ENCODE data around the gene DTNB. TPM values are rescaled to one million over a fixed set of nuclear protein-coding genes. Genes with fewer than 3 reads are reported as not detected.

DTNB gene
- total and polyA plus RNA-seq, 2 donors (not counting 1 experiment from before 2014, with no cell fraction given), result 25.7 to 37.3 TPM

DNA sequence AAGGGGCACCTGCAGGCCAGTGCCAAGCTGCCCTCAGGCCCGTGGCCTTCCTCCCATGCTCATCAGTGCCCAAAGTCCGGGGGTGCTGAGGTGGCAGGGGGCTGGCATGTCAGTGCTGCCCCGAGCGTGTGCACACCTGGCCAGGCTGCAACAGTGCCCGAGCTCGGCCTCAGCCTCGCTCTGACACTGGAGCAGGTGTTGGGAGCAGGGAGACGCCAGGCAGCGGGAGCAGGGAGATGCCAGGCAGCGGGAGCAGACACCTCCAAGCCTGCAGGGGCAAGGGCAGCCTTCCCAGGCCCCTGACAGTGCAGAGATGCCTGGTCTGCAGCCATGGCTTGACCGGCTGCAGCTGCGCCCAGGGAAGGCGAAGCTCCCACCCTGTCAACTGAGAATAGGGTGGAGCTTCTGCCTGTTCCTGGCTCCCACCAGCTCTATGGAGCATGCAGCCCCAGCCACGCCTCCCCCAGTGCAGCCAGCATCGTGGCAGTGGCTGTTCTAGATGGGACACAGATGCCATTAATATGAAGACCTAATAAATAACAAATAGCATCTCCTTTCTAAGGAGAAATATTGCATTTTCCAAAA lies 82.4 kb downstream of the DTNB start:
- H2AFZ ChIP-seq (ENCODE audit: insufficient read depth, low read depth, low read length, poor library complexity, severe bottlenecking), result no peak overlapping the region
- no peak overlapping the region for H3K4me3 Mint-ChIP-seq
- no peak for ATAC-seq (ENCODE audit: low read depth)
- H3K4me3 ChIP-seq (ENCODE audit: control extremely low read depth in 1 of 5, extremely low read depth in 1 of 5, insufficient read depth in 1 of 5, low read depth in 2 of 5, low read length in 4 of 5), result no peak overlapping the region
- intact Hi-C loops (cut with micrococcal nuclease), result no loop called here
- H3K27ac ChIP-seq (ENCODE audit: low read length in 2 of 2), result no peak overlapping the region
- no peaks in the 10 kb centered on the region for H4K20me1 ChIP-seq (ENCODE audit: control insufficient read depth, insufficient read depth, low read length, poor library complexity, severe bottlenecking)
- H3K4me1 ChIP-seq (ENCODE audit: control insufficient read depth in 2 of 2, insufficient read depth in 2 of 2, low read length in 2 of 2), result peaks cover 0 to 3% of the 10 kb centered on the region in 2 donors
- ChIA-PET CTCF (interaction anchor here (0.7 to 2.0 kb wide), 3 partner anchors 16 to 521 kb away, joined by 3 to 11 read pairs (median 4); no protein-coding TSS in a partner anchor), POLR2A (no interaction called here)
- no peaks in the 10 kb centered on the region for H3K27me3 ChIP-seq (replicated peaks in 1 of 4; ENCODE audit: control extremely low read depth in 1 of 4, control insufficient read depth in 3 of 4, insufficient read depth in 4 of 4, low read length in 3 of 4)
- TF ChIP-seq EZH2 (IDR thresholded peaks at IDR 0.05; ENCODE audit: borderline replicate concordance, insufficient read depth, low read depth, low read length, poor library complexity, severe bottlenecking), result no peak
- TF ChIP-seq, protein P1, sequence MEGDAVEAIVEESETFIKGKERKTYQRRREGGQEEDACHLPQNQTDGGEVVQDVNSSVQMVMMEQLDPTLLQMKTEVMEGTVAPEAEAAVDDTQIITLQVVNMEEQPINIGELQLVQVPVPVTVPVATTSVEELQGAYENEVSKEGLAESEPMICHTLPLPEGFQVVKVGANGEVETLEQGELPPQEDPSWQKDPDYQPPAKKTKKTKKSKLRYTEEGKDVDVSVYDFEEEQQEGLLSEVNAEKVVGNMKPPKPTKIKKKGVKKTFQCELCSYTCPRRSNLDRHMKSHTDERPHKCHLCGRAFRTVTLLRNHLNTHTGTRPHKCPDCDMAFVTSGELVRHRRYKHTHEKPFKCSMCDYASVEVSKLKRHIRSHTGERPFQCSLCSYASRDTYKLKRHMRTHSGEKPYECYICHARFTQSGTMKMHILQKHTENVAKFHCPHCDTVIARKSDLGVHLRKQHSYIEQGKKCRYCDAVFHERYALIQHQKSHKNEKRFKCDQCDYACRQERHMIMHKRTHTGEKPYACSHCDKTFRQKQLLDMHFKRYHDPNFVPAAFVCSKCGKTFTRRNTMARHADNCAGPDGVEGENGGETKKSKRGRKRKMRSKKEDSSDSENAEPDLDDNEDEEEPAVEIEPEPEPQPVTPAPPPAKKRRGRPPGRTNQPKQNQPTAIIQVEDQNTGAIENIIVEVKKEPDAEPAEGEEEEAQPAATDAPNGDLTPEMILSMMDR (IDR thresholded peaks at IDR 0.05), result no peak
- H3K27ac Mint-ChIP-seq, result no peak overlapping the region
- no peaks in the 10 kb centered on the region for H3K9me3 Mint-ChIP-seq (ENCODE audit: insufficient read depth)
- H3K79me2 ChIP-seq (ENCODE audit: control insufficient read depth, insufficient read depth, low read length), result no peaks in the 10 kb centered on the region
- H3K4me1 Mint-ChIP-seq, result peaks cover 8% of the 10 kb centered on the region
- 97% methylated on average over 13 of the region's 15 CpGs for WGBS (ENCODE audit: insufficient coverage)
- DNase-seq, result no peak
- H3K9ac ChIP-seq (ENCODE audit: low read length), result no peak overlapping the region
- no peaks in the 10 kb centered on the region for H3K36me3 ChIP-seq (replicated peaks in 1 of 2; ENCODE audit: control extremely low read depth in 1 of 2, control insufficient read depth in 1 of 2, extremely low read depth in 1 of 2, insufficient read depth in 2 of 2, low read length in 1 of 2)
- no peaks in the 10 kb centered on the region for H3K9me3 ChIP-seq (ENCODE audit: control extremely low read depth in 1 of 3, control insufficient read depth in 2 of 3, insufficient read depth in 1 of 3, low read length in 2 of 3)
- H3K4me2 ChIP-seq (replicated peaks; ENCODE audit: low read depth, low read length, poor library complexity, severe bottlenecking), result no peak overlapping the region
- H3K27me3 Mint-ChIP-seq, result no peaks in the 10 kb centered on the region

DNA sequence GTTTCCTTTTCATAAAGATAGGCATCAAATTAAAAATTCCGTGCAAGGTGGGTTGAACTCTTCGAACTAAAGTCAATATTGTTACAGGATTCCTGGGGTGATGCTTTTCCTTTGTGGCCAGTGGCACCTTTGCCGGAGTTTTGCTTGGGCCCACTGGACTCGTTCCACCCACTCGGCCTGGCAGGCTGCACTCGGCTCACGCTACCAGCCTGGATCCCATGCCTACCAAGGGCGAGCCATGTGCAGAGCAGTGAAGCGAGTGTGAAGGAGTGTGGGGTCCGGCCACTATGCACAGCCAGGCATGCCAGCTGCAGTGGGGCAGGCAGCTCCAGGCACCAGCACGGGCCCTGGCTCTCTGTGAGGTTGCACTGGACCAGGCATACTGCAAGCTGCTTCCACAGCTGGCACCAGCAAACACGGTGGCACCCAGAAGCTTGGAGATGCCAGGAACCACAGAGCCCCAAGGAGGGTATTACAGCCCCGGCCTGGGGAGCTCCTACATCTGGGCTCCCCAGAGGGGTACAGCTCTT lies 83.6 kb downstream of the DTNB start:
- no peak overlapping the region for H3K27ac Mint-ChIP-seq
- no peaks in the 10 kb centered on the region for H3K27me3 Mint-ChIP-seq
- H2AFZ ChIP-seq (ENCODE audit: insufficient read depth, low read depth, low read length, poor library complexity, severe bottlenecking), result no peak overlapping the region
- ATAC-seq (ENCODE audit: low read depth) (no peak), DNase-seq (no peak)
- ChIA-PET CTCF (interaction anchor here (0.6 kb wide), 1 partner anchor 96 kb away, joined by 3 read pairs; no protein-coding TSS in a partner anchor), POLR2A (no interaction called here)
- no peaks in the 10 kb centered on the region for H4K20me1 ChIP-seq (ENCODE audit: control insufficient read depth, insufficient read depth, low read length, poor library complexity, severe bottlenecking)
- no peak overlapping the region for H3K27ac ChIP-seq (ENCODE audit: low read length in 2 of 2)
- no peaks in the 10 kb centered on the region for H3K27me3 ChIP-seq (replicated peaks in 1 of 4; ENCODE audit: control extremely low read depth in 1 of 4, control insufficient read depth in 3 of 4, insufficient read depth in 4 of 4, low read length in 3 of 4)
- peaks cover 13% of the 10 kb centered on the region for H3K4me1 Mint-ChIP-seq
- intact Hi-C loops (cut with micrococcal nuclease), result no loop called here
- H3K79me2 ChIP-seq (ENCODE audit: control insufficient read depth, insufficient read depth, low read length), result no peaks in the 10 kb centered on the region
- H3K9ac ChIP-seq (ENCODE audit: low read length), result no peak overlapping the region
- peaks cover 0 to 7% of the 10 kb centered on the region in 2 donors for H3K4me1 ChIP-seq (ENCODE audit: control insufficient read depth in 2 of 2, insufficient read depth in 2 of 2, low read length in 2 of 2)
- H3K4me2 ChIP-seq (replicated peaks; ENCODE audit: low read depth, low read length, poor library complexity, severe bottlenecking), result no peak overlapping the region
- H3K4me3 Mint-ChIP-seq, result no peak overlapping the region
- no peak for TF ChIP-seq EZH2 (IDR thresholded peaks at IDR 0.05; ENCODE audit: borderline replicate concordance, insufficient read depth, low read depth, low read length, poor library complexity, severe bottlenecking)
- TF ChIP-seq, protein P1 (IDR thresholded peaks at IDR 0.05), result no peak
- no peaks in the 10 kb centered on the region for H3K36me3 ChIP-seq (replicated peaks in 1 of 2; ENCODE audit: control extremely low read depth in 1 of 2, control insufficient read depth in 1 of 2, extremely low read depth in 1 of 2, insufficient read depth in 2 of 2, low read length in 1 of 2)
- no peaks in the 10 kb centered on the region for H3K9me3 Mint-ChIP-seq (ENCODE audit: insufficient read depth)
- H3K9me3 ChIP-seq (ENCODE audit: control extremely low read depth in 1 of 3, control insufficient read depth in 2 of 3, insufficient read depth in 1 of 3, low read length in 2 of 3), result no peaks in the 10 kb centered on the region
- H3K4me3 ChIP-seq (ENCODE audit: control extremely low read depth in 1 of 5, extremely low read depth in 1 of 5, insufficient read depth in 1 of 5, low read depth in 2 of 5, low read length in 4 of 5), result no peak overlapping the region
- 99% methylated on average over 13 of the region's 13 CpGs for WGBS (ENCODE audit: insufficient coverage)

Measured in B cell (primary cell).